ENCODE results near the gene ST7. TPM values are rescaled to one million over a fixed set of nuclear protein-coding genes. Genes with fewer than 3 reads are reported as not detected.

Gene ST7
- total and polyA plus RNA-seq, 4 donors: 22.4 to 57.2 (median 41.6) TPM

- no peak for TF ChIP-seq CTCF (IDR thresholded peaks at IDR 0.05; ENCODE audit: control extremely low read depth, extremely low read depth)
- H3K9ac ChIP-seq (ENCODE audit: insufficient read depth in 1 of 2, low read length in 2 of 2): no peak overlapping the region
- no peak for DNase-seq
- peak; percentile 71 for ATAC-seq (ENCODE audit: insufficient read depth, low FRiP score)
- no peaks in the 10 kb centered on the region for H3K9me3 ChIP-seq (ENCODE audit: control insufficient read depth in 4 of 4, insufficient read depth in 3 of 4, low read length in 3 of 4)
- no peaks in the 10 kb centered on the region for H3K27me3 ChIP-seq (ENCODE audit: control insufficient read depth in 3 of 3, insufficient read depth in 3 of 3, low read length in 2 of 3)
- H3K4me1 ChIP-seq (ENCODE audit: control insufficient read depth in 5 of 5, insufficient read depth in 5 of 5, low read length in 5 of 5): no peaks in the 10 kb centered on the region
- 61 to 83% methylated on average over 5 of the region's 5 CpGs for WGBS, 2 donors
- no peaks in the 10 kb centered on the region for H3K36me3 ChIP-seq (ENCODE audit: control insufficient read depth in 4 of 4, insufficient read depth in 4 of 4, low read length in 4 of 4)
- H3K27ac ChIP-seq (ENCODE audit: low read depth in 1 of 2, low read length in 1 of 2): no peak overlapping the region
- H3K4me3 ChIP-seq: no peak overlapping the region
Observed at GRCh38 chr7:117269417-117269816, 316.1 kb downstream of the ST7 start.

- no peaks in the 10 kb centered on the region for H3K36me3 ChIP-seq (ENCODE audit: control insufficient read depth in 4 of 4, insufficient read depth in 4 of 4, low read length in 4 of 4)
- WGBS, 2 donors: 63 to 82% methylated on average over 3 of the region's 3 CpGs
- DNase-seq (no peak), ATAC-seq (ENCODE audit: insufficient read depth, low FRiP score) (peak; percentile 10)
- H3K9me3 ChIP-seq (ENCODE audit: control insufficient read depth in 4 of 4, insufficient read depth in 3 of 4, low read length in 3 of 4): no peaks in the 10 kb centered on the region
- no peak overlapping the region for H3K9ac ChIP-seq (ENCODE audit: insufficient read depth in 1 of 2, low read length in 2 of 2)
- no peaks in the 10 kb centered on the region for H3K27me3 ChIP-seq (ENCODE audit: control insufficient read depth in 3 of 3, insufficient read depth in 3 of 3, low read length in 2 of 3)
- H3K4me3 ChIP-seq: no peak overlapping the region
- no peak for TF ChIP-seq CTCF (IDR thresholded peaks at IDR 0.05; ENCODE audit: control extremely low read depth, extremely low read depth)
- H3K27ac ChIP-seq (ENCODE audit: low read depth in 1 of 2, low read length in 1 of 2): no peak overlapping the region
- no peaks in the 10 kb centered on the region for H3K4me1 ChIP-seq (ENCODE audit: control insufficient read depth in 5 of 5, insufficient read depth in 5 of 5, low read length in 5 of 5)
Observed at GRCh38 chr7:117269886-117270285, 316.6 kb downstream of the ST7 start.

GRCh38 chr7:117270371-117270770 lies 317.1 kb downstream of the ST7 start:
- H3K9me3 ChIP-seq (ENCODE audit: control insufficient read depth in 4 of 4, insufficient read depth in 3 of 4, low read length in 3 of 4): no peaks in the 10 kb centered on the region
- H3K4me1 ChIP-seq (ENCODE audit: control insufficient read depth in 5 of 5, insufficient read depth in 5 of 5, low read length in 5 of 5): no peaks in the 10 kb centered on the region
- DNase-seq (no peak), ATAC-seq (ENCODE audit: insufficient read depth, low FRiP score) (no peak)
- 79 to 87% methylated on average over 9 of the region's 9 CpGs for WGBS, 2 donors
- H3K9ac ChIP-seq (ENCODE audit: insufficient read depth in 1 of 2, low read length in 2 of 2): no peak overlapping the region
- H3K36me3 ChIP-seq (ENCODE audit: control insufficient read depth in 4 of 4, insufficient read depth in 4 of 4, low read length in 4 of 4): no peaks in the 10 kb centered on the region
- no peak overlapping the region for H3K4me3 ChIP-seq
- no peak for TF ChIP-seq CTCF (IDR thresholded peaks at IDR 0.05; ENCODE audit: control extremely low read depth, extremely low read depth)
- no peak overlapping the region for H3K27ac ChIP-seq (ENCODE audit: low read depth in 1 of 2, low read length in 1 of 2)
- H3K27me3 ChIP-seq (ENCODE audit: control insufficient read depth in 3 of 3, insufficient read depth in 3 of 3, low read length in 2 of 3): no peaks in the 10 kb centered on the region

GRCh38 chr7:117271566-117271965 lies 318.3 kb downstream of the ST7 start:
- Histone ChIP-seq H3K9ac (ENCODE audit: insufficient read depth in 1 of 2, low read length in 2 of 2) (no peak overlapping the region), H3K9me3 (ENCODE audit: control insufficient read depth in 4 of 4, insufficient read depth in 3 of 4, low read length in 3 of 4) (no peaks in the 10 kb centered on the region), H3K27me3 (ENCODE audit: control insufficient read depth in 3 of 3, insufficient read depth in 3 of 3, low read length in 2 of 3) (no peaks in the 10 kb centered on the region), H3K4me3 (no peak overlapping the region), H3K36me3 (ENCODE audit: control insufficient read depth in 4 of 4, insufficient read depth in 4 of 4, low read length in 4 of 4) (peaks cover 0 to 10% (median 1%) of the 10 kb centered on the region in 4 donors), H3K4me1 (ENCODE audit: control insufficient read depth in 5 of 5, insufficient read depth in 5 of 5, low read length in 5 of 5) (no peaks in the 10 kb centered on the region), H3K27ac (ENCODE audit: low read depth in 1 of 2, low read length in 1 of 2) (no peak overlapping the region)
- ATAC-seq (ENCODE audit: insufficient read depth, low FRiP score) (no peak), DNase-seq (no peak)
- 93 to 97% methylated on average over 3 of the region's 3 CpGs for WGBS, 2 donors
- TF ChIP-seq CTCF (IDR thresholded peaks at IDR 0.05; ENCODE audit: control extremely low read depth, extremely low read depth): no peak
